ENCODE measurements around the gene CYB5B. TPM values are rescaled to one million over a fixed set of nuclear protein-coding genes. Genes with fewer than 3 reads are reported as not detected.

Gene CYB5B
- total RNA-seq, 2 experiments from 2014 or later = 83.0 to 184 TPM

GRCh38 chr16:69497876-69498596 is 73.6 kb downstream of the CYB5B start:
- Histone ChIP-seq H4K20me1 (ENCODE audit: insufficient read depth, low read length) (no peaks in the 10 kb centered on the region), H3K27ac (ENCODE audit: low read depth, low read length, poor library complexity, severe bottlenecking) (no peak overlapping the region), H3K9me3 (ENCODE audit: low read length) (no peaks in the 10 kb centered on the region), H3K4me3 (ENCODE audit: low read depth, low read length, poor library complexity, severe bottlenecking) (no peak overlapping the region), H3K79me2 (ENCODE audit: insufficient read depth, low read depth, low read length) (no peaks in the 10 kb centered on the region), H3K9me2 (ENCODE audit: insufficient read depth, low read length) (no peaks in the 10 kb centered on the region), H3K4me2 (ENCODE audit: low read length) (no peak overlapping the region), H3K36me3 (ENCODE audit: insufficient read depth, low read length) (no peaks in the 10 kb centered on the region), H2AFZ (ENCODE audit: low read length) (no peak overlapping the region), H3K4me1 (ENCODE audit: insufficient read depth, low read length, poor library complexity, severe bottlenecking) (no peaks in the 10 kb centered on the region)
- TF ChIP-seq EZH2phosphoT487 (IDR thresholded peaks at IDR 0.05; ENCODE audit: borderline replicate concordance, low read depth, low read length) = no peak
- no peak for TF ChIP-seq CTCF (conservative IDR thresholded peaks at IDR 0.05; ENCODE audit: low read length)
- intact Hi-C loops (cut with micrococcal nuclease; ENCODE audit: unreplicated experiment) = no loop called here
- BruUV-seq (replicated peaks) = no TSS peak
- no peak for DNase-seq (ENCODE audit: low spot score)
- POLR2A ChIA-PET = interaction anchor here (0.6 kb wide), 1 partner anchor 9 kb away, joined by 3 read pairs; no protein-coding TSS in a partner anchor
- CTCF ChIA-PET (ENCODE audit: unreplicated experiment) = no interaction called here

GRCh38 chr16:69498926-69499325 is 74.5 kb downstream of the CYB5B start:
- Histone ChIP-seq H3K27ac (ENCODE audit: low read depth, low read length, poor library complexity, severe bottlenecking) (no peak overlapping the region), H4K20me1 (ENCODE audit: insufficient read depth, low read length) (no peaks in the 10 kb centered on the region), H3K36me3 (ENCODE audit: insufficient read depth, low read length) (no peaks in the 10 kb centered on the region), H3K4me3 (ENCODE audit: low read depth, low read length, poor library complexity, severe bottlenecking) (no peak overlapping the region), H3K9me2 (ENCODE audit: insufficient read depth, low read length) (no peaks in the 10 kb centered on the region), H3K79me2 (ENCODE audit: insufficient read depth, low read depth, low read length) (no peaks in the 10 kb centered on the region), H3K4me2 (ENCODE audit: low read length) (no peak overlapping the region), H2AFZ (ENCODE audit: low read length) (no peak overlapping the region), H3K9me3 (ENCODE audit: low read length) (no peaks in the 10 kb centered on the region), H3K4me1 (ENCODE audit: insufficient read depth, low read length, poor library complexity, severe bottlenecking) (no peaks in the 10 kb centered on the region)
- ChIA-PET POLR2A (no interaction called here), CTCF (ENCODE audit: unreplicated experiment) (no interaction called here)
- intact Hi-C loops (cut with micrococcal nuclease; ENCODE audit: unreplicated experiment) = no loop called here
- no peak for TF ChIP-seq EZH2phosphoT487 (IDR thresholded peaks at IDR 0.05; ENCODE audit: borderline replicate concordance, low read depth, low read length)
- no peak for TF ChIP-seq CTCF (conservative IDR thresholded peaks at IDR 0.05; ENCODE audit: low read length)
- DNase-seq (ENCODE audit: low spot score) = no peak
- no TSS peak for BruUV-seq (replicated peaks)

GRCh38 chr16:69499541-69500230 is 75.3 kb downstream of the CYB5B start:
- TF ChIP-seq CTCF (conservative IDR thresholded peaks at IDR 0.05; ENCODE audit: low read length) = no peak
- no peak for TF ChIP-seq EZH2phosphoT487 (IDR thresholded peaks at IDR 0.05; ENCODE audit: borderline replicate concordance, low read depth, low read length)
- no peak overlapping the region for H3K4me3 ChIP-seq (ENCODE audit: low read depth, low read length, poor library complexity, severe bottlenecking)
- no peaks in the 10 kb centered on the region for H3K79me2 ChIP-seq (ENCODE audit: insufficient read depth, low read depth, low read length)
- no peaks in the 10 kb centered on the region for H3K4me1 ChIP-seq (ENCODE audit: insufficient read depth, low read length, poor library complexity, severe bottlenecking)
- no TSS peak for BruUV-seq (replicated peaks)
- H2AFZ ChIP-seq (ENCODE audit: low read length) = no peak overlapping the region
- intact Hi-C loops (cut with micrococcal nuclease; ENCODE audit: unreplicated experiment) = no loop called here
- ChIA-PET CTCF (ENCODE audit: unreplicated experiment) (no interaction called here), POLR2A (no interaction called here)
- H4K20me1 ChIP-seq (ENCODE audit: insufficient read depth, low read length) = no peaks in the 10 kb centered on the region
- no peaks in the 10 kb centered on the region for H3K36me3 ChIP-seq (ENCODE audit: insufficient read depth, low read length)
- no peak for DNase-seq (ENCODE audit: low spot score)
- no peak overlapping the region for H3K4me2 ChIP-seq (ENCODE audit: low read length)
- H3K27ac ChIP-seq (ENCODE audit: low read depth, low read length, poor library complexity, severe bottlenecking) = no peak overlapping the region
- no peaks in the 10 kb centered on the region for H3K9me2 ChIP-seq (ENCODE audit: insufficient read depth, low read length)
- H3K9me3 ChIP-seq (ENCODE audit: low read length) = no peaks in the 10 kb centered on the region

Measured in OCI-LY7 (cell line).